HG02840 (cell line): ENCODE measurements around the gene DSCAML1.

Experiments used
- ATAC-seq: cut with Tn5 transposase; IDR thresholded peaks from one replicate; pipeline ENCODE4 v1.9.1; 2021; ENCODE audit warnings: mild to moderate bottlenecking, moderate library complexity, moderate number of reproducible peaks; ENCODE audit not compliant: unreplicated experiment, low FRiP score

The DSCAML1 gene

DNA sequence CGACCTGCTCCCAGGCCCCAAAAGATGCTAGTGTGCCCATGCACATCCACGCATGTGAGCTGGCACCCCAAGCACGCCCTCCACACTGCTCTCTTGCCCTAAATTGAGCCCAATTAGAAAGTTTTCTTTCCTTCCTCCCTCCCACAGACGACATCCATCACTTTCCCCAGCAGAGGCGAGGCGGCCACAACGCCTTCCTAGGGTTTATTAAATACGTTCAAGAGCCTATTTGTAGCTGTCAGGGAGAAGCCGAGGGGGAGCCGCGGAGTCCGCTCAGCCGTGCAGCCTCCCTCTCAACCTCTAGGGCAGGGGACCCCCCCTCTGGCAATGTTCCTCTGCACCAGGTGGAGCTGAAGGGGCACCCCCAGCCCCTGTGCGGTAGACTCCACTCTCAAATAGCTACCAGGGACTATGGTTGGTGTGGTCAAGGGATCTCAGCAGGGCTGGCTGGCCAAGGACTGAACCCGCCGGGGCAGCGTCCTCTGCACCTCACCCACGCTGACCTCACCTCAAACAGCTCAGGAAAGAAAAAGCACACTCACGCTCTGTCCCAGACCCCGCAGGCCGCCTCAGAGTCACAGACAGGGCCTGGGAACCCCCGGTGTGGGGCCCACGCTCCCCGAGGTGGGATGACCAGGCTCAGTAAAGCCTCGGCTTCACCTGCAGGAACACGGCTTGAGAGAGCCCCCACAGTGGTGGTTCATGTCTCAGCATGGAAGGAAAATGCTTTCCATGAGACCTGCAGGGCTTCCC, 152.4 kb downstream of the DSCAML1 start:
- no peak for ATAC-seq

DNA sequence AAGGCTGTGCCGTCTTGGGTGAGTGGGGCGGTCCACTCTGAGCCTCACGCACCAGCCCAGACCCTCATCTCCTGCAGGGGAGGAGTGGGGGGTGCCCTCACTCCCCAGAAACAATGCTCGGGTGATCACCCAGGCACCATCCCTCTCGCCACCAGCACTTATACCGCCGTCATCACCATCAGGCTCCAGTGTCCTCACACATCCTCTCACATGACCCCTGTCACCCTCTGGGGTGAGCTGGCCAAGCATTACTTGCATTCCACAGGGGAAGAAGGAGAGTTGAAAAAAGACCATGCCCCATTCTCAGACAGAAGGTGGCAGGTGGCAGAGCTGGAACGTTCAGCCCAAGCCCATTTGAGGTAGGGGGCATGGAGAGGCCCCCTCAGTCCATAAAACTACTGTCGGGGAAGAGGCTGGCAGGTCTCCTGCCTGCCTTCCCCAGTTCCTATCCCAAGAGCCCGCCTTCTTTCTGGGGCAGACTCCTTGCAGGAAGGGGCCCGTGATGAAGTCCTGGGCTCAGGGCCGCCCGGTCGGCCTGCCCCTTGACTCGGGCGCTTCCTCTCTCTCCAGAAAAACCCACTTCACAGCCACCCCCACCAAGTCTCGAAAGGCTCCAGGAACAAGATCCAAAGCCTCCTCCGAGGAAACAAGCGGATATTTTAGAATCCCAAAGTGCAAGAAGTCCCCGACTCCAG, 153.3 kb downstream of the DSCAML1 start:
- ATAC-seq = no peak

- no peak for ATAC-seq
These were observed 154.2 kb downstream of the DSCAML1 start for GRCh38 chr11:117642835-117643234.

GRCh38 chr11:117642396-117642795, 154.6 kb downstream of the DSCAML1 start:
- no peak for ATAC-seq

DNA sequence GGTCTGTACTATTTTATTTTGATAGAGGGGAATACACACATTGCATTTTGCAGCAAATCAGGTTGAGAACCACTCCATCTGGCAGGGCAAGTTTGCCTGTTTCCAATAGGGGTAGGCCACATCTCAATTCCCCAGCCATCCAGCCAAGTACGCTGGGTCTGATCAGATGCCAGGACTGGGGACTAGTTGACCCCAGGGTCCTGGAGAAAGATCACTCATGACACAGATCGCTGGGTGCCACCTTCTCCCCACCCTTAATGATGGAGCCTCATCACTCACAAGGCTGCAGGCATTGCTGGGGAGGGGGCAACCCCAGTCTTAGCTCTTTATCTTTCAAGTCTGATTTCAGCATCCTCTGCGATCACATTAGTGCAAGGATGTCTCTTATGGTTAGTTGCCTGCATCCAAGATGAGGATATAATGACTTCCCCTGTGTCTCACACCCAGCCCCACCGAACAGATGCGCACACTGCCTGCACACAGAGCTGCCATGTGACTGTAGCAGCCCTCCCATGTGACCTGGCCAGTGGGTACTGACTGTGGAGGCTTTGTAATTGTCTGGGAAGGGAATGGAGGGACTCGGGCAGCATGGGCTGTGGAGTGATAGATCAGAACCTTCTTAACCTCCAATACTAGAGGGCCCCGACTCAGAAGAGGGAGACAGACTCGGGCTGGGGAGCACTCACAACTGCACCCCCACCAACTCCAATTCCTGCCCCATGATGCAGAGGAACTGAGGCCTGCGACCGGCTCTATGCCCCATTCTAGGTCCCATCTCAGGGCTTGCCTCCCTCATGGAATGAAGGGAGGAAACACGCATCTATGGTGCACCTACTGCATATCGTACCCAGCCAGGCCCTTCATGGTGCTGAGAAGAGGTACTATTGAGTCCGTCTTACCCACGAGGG, 155.8 kb downstream of the DSCAML1 start:
- ATAC-seq = no peak

DNA sequence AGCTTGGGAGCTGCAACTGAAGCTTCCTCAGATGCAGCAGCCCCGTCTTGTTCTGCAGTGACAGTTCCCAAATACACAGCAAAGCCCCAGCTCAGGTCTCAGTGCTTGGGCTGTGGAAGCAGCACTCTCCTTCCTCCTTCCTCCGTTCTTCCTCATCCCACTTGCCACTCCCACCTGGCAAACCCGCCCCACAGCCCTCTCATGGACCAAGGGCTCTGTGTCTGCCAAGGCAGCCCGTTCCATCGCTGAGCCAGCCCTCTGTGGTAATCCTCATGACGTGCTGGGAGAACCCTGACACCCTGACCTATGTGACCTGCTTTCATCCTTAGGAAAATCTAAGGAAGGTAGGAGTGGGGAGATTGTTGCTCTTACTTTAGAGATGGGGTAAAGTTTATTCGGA, 157.0 kb downstream of the DSCAML1 start:
- no peak for ATAC-seq

GRCh38 chr11:117639601-117640000, 157.4 kb downstream of the DSCAML1 start:
- no peak for ATAC-seq

- no peak for ATAC-seq
These were observed 158.0 kb downstream of the DSCAML1 start for GRCh38 chr11:117638911-117639543.

- no peak for ATAC-seq
These were observed 162.0 kb downstream of the DSCAML1 start for GRCh38 chr11:117634756-117635603.

DNA sequence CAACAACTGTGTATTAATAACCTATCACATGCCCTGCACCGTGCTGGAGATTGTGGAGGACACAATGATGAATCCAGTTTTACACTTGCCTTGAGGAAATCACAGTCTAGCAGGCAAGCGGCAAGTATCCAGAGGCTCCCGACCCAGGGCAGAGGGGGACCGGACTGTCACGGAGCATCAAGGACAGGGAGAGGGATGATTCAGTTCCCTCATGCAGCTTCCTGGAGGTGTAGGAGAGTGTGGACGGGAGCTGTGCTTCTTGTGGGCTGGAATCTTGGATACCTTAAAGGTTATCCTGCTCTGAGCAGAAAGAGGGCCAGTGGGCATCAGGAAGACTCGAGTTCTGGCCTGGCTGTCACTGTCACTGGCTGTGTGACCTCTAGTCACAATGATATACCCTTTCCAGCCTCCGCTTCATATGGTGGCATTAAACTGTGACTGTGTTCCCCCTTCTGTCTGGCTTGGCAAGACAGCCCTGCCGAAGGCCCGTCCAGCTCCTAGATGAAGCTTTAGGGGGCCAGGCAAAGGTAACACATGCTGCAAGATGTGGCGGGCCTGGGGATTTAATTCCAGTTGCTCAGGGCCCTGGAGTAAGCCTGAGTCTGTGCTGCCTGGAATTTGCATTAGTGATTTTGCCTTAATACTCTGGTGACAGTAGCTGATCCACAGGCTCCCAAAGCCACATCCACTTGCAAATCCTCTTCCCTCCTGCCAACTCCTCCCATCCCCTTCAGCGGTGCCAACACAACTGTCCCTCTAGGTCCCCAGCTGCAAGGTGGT, 162.8 kb downstream of the DSCAML1 start:
- no peak for ATAC-seq

DNA sequence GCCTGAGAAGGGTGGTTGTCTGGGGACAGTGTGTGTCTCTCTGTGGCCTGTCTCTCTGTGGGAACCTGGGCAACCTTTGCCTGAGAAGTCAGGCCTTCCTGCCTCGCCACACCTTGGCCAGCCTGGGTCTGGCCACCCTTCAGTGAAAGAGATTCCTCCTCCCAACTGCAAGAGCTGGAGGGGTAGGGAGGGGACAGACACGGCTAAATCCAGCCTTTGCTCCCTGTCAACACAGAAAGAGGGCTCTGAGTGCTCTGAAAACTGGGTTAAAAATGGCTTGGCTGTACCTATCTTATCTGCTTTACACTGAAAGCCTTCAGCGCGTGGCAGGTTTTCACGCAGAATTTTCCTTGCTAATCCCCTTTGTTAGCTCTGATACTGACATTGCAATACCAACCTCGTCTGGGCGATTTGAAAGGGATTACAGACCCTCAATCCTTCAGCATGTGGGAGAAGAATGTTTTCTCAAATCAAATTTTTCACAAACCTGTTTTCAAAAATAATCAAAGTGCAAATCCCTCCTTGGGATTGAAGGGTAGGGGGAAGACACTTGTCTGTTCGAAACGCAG, 163.7 kb downstream of the DSCAML1 start:
- ATAC-seq = no peak

DNA sequence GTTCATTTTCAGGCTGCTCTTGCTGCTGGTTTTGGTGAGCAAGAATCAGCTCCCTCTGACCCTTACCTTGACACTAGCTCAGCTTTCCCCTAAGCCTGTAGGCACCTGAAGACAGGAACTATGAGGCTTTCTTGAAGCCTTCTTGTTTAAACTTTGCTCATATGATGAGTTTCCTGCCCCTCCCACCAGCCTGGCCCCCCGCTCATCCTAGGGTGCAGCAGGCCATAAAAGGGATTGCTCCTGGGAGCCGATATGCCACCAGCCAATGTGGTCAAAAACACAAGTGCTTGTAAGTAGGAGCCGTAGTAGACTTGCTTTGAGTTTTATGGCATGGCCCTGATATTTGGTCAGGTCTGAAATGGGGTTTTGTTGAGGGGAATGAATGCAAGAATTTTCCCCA, 164.7 kb downstream of the DSCAML1 start:
- no peak for ATAC-seq

- no peak for ATAC-seq
These were observed 165.5 kb downstream of the DSCAML1 start for GRCh38 chr11:117631336-117632140.

GRCh38 chr11:117629891-117630538, 167.0 kb downstream of the DSCAML1 start:
- ATAC-seq = no peak

GRCh38 chr11:117629146-117629545, 167.9 kb downstream of the DSCAML1 start:
- no peak for ATAC-seq

DNA sequence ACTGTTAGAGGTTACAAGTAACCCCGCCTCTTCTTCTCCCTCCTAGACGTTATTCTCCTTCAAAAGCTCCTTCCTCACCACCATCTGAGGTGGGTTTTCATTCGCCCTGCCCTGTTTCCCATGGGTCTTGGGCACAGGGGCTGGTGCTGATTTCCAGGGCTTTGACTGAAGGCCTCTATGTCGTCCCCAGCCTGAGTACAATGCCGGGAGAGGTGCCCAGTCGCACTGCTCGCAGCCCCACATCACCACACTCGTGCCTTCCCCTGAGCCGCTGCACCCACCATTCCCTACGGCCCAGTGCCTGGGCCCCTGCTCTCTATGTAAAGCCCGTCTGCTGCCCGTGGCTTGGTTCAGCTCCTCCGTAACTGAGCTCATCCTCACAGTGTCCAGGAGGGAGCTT, 169.8 kb downstream of the DSCAML1 start:
- no peak for ATAC-seq

DNA sequence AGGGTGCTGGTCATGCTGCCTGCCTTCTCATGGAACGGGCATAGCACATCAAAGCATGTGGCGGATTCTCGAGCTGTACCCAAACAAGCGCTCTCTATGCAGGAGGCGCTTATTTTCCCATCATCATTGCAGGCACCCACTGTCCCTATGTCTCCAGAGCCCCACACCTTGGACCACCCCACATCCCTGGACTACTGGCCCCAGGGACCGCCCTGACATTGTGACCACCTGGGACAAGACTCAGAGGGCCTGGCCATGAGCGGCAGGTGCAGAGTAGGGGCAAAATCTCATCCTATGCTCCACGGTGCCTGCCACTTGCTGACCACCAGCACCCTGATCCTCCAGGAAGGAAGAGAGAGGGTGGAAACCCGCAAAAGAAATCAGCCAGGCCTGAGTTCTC, 170.4 kb downstream of the DSCAML1 start:
- ATAC-seq = no peak
